NT2/D1 (cell line): ENCODE measurements around the gene S100A8.

Experiments used
- DNase-seq: peaks from one replicate; pipeline ENCODE4 v3.0.0-alpha.2; 2011; ENCODE audit warnings: low read depth, low spot score
- H3K27me3 ChIP-seq: 2 replicates; pipeline ENCODE4 v1.6.0; 2011; ENCODE audit warnings: mild to moderate bottlenecking; ENCODE audit not compliant: insufficient read length, insufficient read depth
- H3K36me3 ChIP-seq: 2 replicates; pipeline ENCODE4 v1.6.1; 2011; ENCODE audit warnings: mild to moderate bottlenecking, low read length, mixed read lengths; ENCODE audit not compliant: insufficient read depth, insufficient read length
- H3K4me1 ChIP-seq: 2 replicates; pipeline ENCODE4 v1.5.1; 2011; ENCODE audit not compliant: insufficient read depth, insufficient read length
- H3K4me3 ChIP-seq: 2 replicates; pipeline ENCODE4 v1.5.1; 2011; ENCODE audit warnings: low read depth; ENCODE audit not compliant: insufficient read length
- H3K9ac ChIP-seq: 2 replicates; pipeline ENCODE4 v1.6.0; 2011; ENCODE audit warnings: low read depth; ENCODE audit not compliant: insufficient read length
- H3K9me3 ChIP-seq: 2 replicates; pipeline ENCODE4 v1.5.1; 2011; ENCODE audit warnings: mild to moderate bottlenecking, low read length; ENCODE audit not compliant: insufficient read depth
- SUZ12 ChIP-seq: IDR thresholded peaks from 2 replicates; pipeline ENCODE4 v1.6.1; 2011; ENCODE audit not compliant: insufficient read length, insufficient read depth; ENCODE audit errors: extremely low read depth
- YY1 ChIP-seq: IDR thresholded peaks from 2 replicates; pipeline ENCODE4 v1.6.1; 2011; ENCODE audit not compliant: insufficient read length, insufficient read depth
- ZNF274 ChIP-seq: IDR thresholded peaks from 2 replicates; pipeline ENCODE4 v1.6.1; 2011; ENCODE audit warnings: mild to moderate bottlenecking, low read depth, low read length

S100A8 gene

DNA sequence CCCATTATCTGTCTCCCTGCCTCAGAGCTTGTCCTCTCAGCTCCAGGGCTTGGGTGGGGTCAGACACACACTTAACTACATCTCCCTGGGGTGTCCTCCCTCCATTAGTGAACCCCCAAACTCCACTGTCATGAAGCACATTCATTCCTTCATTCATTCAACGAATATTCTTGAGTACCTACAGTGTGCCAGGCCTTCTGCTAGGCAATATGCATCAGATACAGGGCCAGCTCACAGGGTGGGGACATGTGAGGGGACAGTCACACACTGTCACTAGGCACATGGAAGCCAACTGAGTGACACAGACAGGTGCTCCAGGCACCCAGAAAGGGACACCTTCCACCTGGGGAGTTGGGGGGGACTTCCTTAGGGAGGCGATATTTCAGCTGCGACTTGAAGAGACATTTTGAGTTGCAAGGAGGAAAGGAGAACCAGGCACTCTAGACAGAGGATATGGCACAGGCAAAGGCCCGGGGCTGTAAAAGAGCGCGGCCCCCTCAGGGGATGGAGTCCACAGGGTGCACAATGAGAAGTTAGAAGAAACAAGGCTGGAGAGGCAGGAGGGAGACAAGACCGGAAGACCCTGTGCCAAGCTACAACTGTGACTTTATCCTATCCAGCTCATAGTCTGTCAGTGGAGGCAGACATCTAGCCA, 8.7 kb upstream of the S100A8 start:
- Histone ChIP-seq H3K4me1 (peaks cover 10% of the 10 kb centered on the region), H3K27me3 (no peaks in the 10 kb centered on the region), H3K9ac (no peak overlapping the region), H3K4me3 (no peak overlapping the region), H3K9me3 (peaks cover 6% of the 10 kb centered on the region; the same call in 1 of the 2 replicates), H3K36me3 (no peaks in the 10 kb centered on the region)
- TF ChIP-seq SUZ12 (no peak), ZNF274 (no peak), YY1 (no peak)
- no peak for DNase-seq

DNA sequence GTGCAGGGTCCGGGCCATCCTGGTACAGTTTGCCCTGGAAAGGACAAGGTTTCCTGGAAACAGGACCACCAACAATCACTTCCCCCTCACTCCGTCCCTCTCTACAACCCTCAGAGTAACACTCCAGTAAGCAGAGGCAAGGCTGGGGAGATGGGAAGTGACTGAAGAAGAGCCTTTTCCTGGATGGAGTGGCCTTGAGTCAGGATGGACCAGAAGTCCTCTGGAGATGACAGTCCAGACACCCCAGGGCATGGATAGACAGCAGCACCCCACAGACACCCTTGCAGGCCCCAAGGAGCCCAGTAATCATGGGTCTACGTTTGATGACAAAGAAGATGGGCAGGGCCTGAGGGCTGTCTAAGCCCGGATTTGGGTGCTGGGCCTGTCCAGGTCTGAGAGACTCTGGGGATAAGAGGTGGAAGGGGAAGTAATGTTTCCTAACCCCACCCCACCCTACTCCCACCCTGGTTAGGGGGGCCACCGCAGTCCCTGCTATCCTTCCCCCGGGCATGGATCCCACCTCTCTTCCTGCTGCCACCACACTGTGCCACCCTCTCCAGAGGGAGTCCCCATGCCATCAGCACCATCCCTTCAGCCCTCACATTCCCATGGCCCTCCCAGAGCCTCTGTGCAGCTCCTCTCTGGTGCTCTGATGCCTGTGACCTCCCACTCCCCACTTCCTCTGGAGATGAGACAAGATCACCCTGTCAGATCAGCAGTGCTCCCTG, 7.2 kb upstream of the S100A8 start:
- peaks cover 8% of the 10 kb centered on the region for H3K4me1 ChIP-seq
- no peak for DNase-seq
- no peak for TF ChIP-seq ZNF274
- no peak for TF ChIP-seq YY1
- TF ChIP-seq SUZ12: no peak
- no peak overlapping the region for H3K9ac ChIP-seq
- H3K27me3 ChIP-seq: no peaks in the 10 kb centered on the region
- no peaks in the 10 kb centered on the region for H3K9me3 ChIP-seq
- H3K4me3 ChIP-seq: no peak overlapping the region
- no peaks in the 10 kb centered on the region for H3K36me3 ChIP-seq

DNA sequence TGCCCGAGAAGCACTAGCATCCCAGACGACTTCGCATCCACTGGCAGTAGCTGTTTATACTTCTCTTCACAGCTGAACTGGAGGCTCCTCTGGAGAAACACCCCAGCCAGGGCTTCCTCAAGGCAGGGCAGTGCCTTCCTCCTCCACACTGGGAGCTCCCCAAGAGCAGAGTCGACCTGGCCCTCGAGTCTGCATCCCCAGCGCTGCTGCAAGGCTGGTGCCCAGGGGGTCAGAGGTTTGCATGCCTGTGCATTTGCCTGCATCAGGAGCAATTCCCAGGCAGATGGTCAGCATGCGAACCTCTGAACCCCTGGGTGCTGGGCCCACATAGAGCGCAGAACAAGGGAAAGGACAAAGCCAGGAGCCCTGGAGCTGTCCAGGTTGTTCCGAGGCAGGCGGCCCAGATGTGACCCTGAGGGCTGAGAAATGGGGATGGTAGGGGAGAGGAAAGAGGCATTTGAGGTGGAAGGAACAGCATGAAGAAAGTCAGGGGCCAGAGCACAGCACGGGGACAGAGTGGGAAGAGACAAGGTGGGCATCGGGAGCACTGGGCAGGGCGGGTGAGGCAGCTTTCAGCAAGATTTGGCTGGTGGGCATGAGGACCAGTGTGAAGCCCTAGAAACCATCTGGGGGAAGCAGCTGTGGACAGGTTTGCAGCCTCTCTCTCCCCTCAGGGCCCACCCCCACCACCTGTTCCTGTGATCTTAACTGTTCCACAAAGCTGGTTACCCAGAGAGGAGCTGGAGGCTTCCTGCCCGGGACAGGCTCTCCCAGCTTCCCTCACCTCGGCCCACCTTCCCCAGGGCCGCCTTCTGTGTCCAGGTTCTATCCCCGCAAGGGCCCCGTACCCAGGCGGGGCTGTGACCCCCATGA, 6.4 kb upstream of the S100A8 start:
- Histone ChIP-seq H3K27me3 (no peaks in the 10 kb centered on the region), H3K9me3 (no peaks in the 10 kb centered on the region), H3K36me3 (no peaks in the 10 kb centered on the region), H3K9ac (no peak overlapping the region), H3K4me1 (peaks cover 8% of the 10 kb centered on the region), H3K4me3 (no peak overlapping the region)
- DNase-seq: no peak
- TF ChIP-seq SUZ12 (no peak), ZNF274 (no peak), YY1 (no peak)

DNA sequence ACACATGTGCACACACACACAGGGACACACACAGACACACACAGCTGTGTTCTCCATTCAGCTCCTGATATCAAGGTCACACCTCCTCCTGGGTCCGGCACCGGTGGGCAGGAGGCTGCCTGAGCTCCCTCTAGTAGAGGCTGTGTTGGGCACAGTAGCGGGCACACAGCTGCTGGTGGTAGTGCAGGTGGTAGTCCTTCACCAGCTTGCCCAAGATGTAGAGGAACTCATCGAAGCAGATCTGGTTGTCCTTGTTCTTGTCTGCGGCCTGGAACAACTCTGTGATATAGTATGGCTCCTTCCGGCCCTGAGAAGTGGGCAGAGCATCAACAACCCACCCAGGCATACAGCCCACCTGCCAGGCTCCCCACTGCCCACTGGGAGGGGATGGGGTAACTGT, 5.6 kb upstream of the S100A8 start:
- no peak for DNase-seq
- Histone ChIP-seq H3K9ac (no peak overlapping the region), H3K9me3 (no peaks in the 10 kb centered on the region), H3K36me3 (no peaks in the 10 kb centered on the region), H3K27me3 (no peaks in the 10 kb centered on the region), H3K4me3 (no peak overlapping the region), H3K4me1 (peaks cover 8% of the 10 kb centered on the region)
- TF ChIP-seq SUZ12: no peak
- TF ChIP-seq YY1: no peak
- TF ChIP-seq ZNF274: no peak

DNA sequence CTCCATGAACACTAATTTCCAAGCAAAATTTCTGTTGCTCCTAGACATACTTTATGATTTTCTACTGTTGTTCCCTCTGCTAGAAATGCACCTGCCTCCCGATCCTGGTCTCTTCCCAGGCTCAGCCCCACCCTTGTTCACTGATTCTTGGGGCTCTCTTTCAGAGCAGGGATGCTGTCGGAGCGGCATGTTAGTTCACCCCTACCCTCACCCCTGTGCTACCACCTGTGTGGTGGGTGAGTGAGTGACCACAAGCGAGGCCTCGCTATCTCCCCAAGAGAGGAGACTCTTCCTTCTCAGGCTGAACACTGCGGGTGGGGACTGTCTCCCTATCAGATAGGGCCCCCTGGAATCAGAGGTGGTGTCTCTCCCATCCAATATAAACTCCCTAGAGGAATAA, 4.9 kb upstream of the S100A8 start:
- no peaks in the 10 kb centered on the region for H3K9me3 ChIP-seq
- TF ChIP-seq SUZ12 (no peak), ZNF274 (no peak), YY1 (no peak)
- peaks cover 8% of the 10 kb centered on the region for H3K4me1 ChIP-seq
- H3K4me3 ChIP-seq: no peak overlapping the region
- no peaks in the 10 kb centered on the region for H3K36me3 ChIP-seq
- DNase-seq: no peak
- no peak overlapping the region for H3K9ac ChIP-seq
- H3K27me3 ChIP-seq: no peaks in the 10 kb centered on the region

DNA sequence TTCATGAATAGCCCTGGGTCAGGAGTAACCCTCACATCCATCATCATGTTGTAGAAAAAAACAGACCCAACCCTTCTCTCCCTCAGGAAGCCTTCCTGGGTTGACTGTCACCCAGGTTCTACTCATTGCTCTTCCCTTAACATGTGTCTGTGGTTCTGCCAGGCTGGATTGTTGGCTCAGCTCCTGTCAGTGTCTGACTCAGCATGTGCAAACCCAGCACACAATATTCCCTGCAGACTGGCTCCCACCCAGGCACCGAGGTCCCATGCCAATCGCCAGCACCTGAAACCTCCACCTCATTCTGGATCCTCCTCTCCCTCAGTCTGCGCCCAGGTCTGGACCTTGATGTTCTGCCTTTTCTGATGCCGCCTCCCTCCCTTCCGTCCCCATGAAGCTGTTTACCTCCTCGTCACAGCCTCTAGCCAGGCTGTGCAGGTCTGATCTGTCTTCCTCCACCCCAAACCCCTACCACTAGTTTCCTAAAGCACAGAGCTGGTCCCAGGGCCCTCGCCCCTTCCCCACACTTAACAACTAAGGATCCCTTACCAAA, 4.3 kb upstream of the S100A8 start:
- Histone ChIP-seq H3K9ac (no peak overlapping the region), H3K9me3 (no peaks in the 10 kb centered on the region), H3K36me3 (no peaks in the 10 kb centered on the region), H3K4me3 (no peak overlapping the region), H3K27me3 (no peaks in the 10 kb centered on the region), H3K4me1 (peaks cover 8% of the 10 kb centered on the region)
- no peak for DNase-seq
- TF ChIP-seq YY1 (no peak), ZNF274 (no peak), SUZ12 (no peak)

DNA sequence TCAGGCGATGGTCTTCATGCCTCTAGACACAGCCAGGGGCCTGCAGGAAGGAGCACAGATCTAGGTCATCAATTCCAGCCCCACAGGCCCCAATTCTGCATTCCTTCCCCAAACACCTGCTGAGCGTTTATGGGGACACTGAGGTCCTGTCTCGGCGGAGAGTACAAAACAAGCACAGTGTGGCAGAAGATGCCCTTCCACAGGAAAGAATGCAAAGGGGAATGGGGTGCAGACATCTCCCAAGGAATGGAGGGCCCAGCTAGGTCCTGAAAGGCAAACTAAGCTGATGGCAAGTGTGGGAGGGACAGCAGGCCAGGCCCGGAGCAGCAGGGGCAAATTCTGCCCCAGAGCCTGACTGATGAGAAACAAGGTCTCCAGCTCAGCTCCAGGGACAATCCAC, 3.5 kb upstream of the S100A8 start:
- Histone ChIP-seq H3K4me1 (peaks cover 6% of the 10 kb centered on the region), H3K9ac (no peak overlapping the region), H3K27me3 (no peaks in the 10 kb centered on the region), H3K9me3 (no peaks in the 10 kb centered on the region), H3K36me3 (no peaks in the 10 kb centered on the region), H3K4me3 (no peak overlapping the region)
- no peak for DNase-seq
- TF ChIP-seq YY1 (no peak), ZNF274 (no peak), SUZ12 (no peak)
